HEK293 (cell line): ENCODE results near the gene B4GALT5.
A peak's percentile ranks its signal among the peaks of the same experiment; 100 is the strongest.

Experiments
- BCL11A ChIP-seq: fragments of 450-650 bp; formaldehyde crosslinking; IDR thresholded peaks from 2 replicates; pipeline ENCODE4 v1.5.1; 2016; ENCODE audit warnings: low read depth, missing biosample characterization, missing genetic modification characterization
- EGR2 ChIP-seq: fragments of 450-650 bp; formaldehyde crosslinking; IDR thresholded peaks from 2 replicates; pipeline ENCODE4 v1.5.1; 2016; ENCODE audit warnings: low read depth, missing biosample characterization, missing genetic modification characterization
- GLI2 ChIP-seq: fragments of 450-650 bp; formaldehyde crosslinking; IDR thresholded peaks from 2 replicates; pipeline ENCODE4; 2017; ENCODE audit warnings: missing biosample characterization, missing genetic modification characterization, low read depth, borderline replicate concordance
- YY2 ChIP-seq: fragments of 450-650 bp; formaldehyde crosslinking; IDR thresholded peaks from 2 replicates; pipeline ENCODE4 v1.5.1; 2016; ENCODE audit warnings: missing biosample characterization, missing genetic modification characterization
- ZBTB17 ChIP-seq: fragments of 450-650 bp; formaldehyde crosslinking; IDR thresholded peaks from 2 replicates; pipeline ENCODE4 v1.5.1; 2016; ENCODE audit warnings: missing biosample characterization, missing genetic modification characterization
- ZBTB21 ChIP-seq: fragments of 450-650 bp; formaldehyde crosslinking; IDR thresholded peaks from 2 replicates; pipeline ENCODE4 v1.5.1; 2017; ENCODE audit warnings: missing biosample characterization, missing genetic modification characterization
- ZBTB8A ChIP-seq: fragments of 450-650 bp; formaldehyde crosslinking; IDR thresholded peaks from 2 replicates; pipeline ENCODE4 v1.5.1; 2016; ENCODE audit warnings: missing biosample characterization, missing genetic modification characterization
- ZFHX2 ChIP-seq: fragments of 450-650 bp; formaldehyde crosslinking; conservative IDR thresholded peaks from 2 replicates; pipeline ENCODE4 v1.5.1; 2016; ENCODE audit warnings: missing biosample characterization, missing genetic modification characterization
- ZFP37 ChIP-seq: fragments of 450-650 bp; formaldehyde crosslinking; IDR thresholded peaks from 2 replicates; pipeline ENCODE4 v1.5.1; 2016; ENCODE audit warnings: missing biosample characterization, missing genetic modification characterization
- ZIC2 ChIP-seq: fragments of 450-650 bp; formaldehyde crosslinking; IDR thresholded peaks from 2 replicates; pipeline ENCODE4 v1.5.1; 2016; ENCODE audit warnings: missing biosample characterization, missing genetic modification characterization
- ZNF10 ChIP-seq: fragments of 450-650 bp; formaldehyde crosslinking; IDR thresholded peaks from 2 replicates; pipeline ENCODE4 v1.5.1; 2017; ENCODE audit warnings: missing biosample characterization, missing genetic modification characterization
- ZNF146 ChIP-seq: fragments of 450-650 bp; formaldehyde crosslinking; IDR thresholded peaks from 2 replicates; pipeline ENCODE4 v1.5.1; 2016; ENCODE audit warnings: missing biosample characterization, missing genetic modification characterization
- ZNF2 ChIP-seq: fragments of 450-650 bp; formaldehyde crosslinking; IDR thresholded peaks from 2 replicates; pipeline ENCODE4 v1.5.1; 2016; ENCODE audit warnings: missing biosample characterization, missing genetic modification characterization
- ZNF24 ChIP-seq: fragments of 450-650 bp; formaldehyde crosslinking; IDR thresholded peaks from 2 replicates; pipeline ENCODE4 v1.5.1; 2016; ENCODE audit warnings: missing biosample characterization, missing genetic modification characterization
- ZNF274 ChIP-seq, 2 experiments: fragments of 200-500 bp in 1 of 2; fragments of 450-650 bp in 1 of 2; sonication (Bioruptor generic) in 1 of 2; formaldehyde crosslinking in 1 of 2; IDR thresholded peaks; 2 replicates each; pipeline versions ENCODE4 v1.5.1 to v1.6.1; 2014 to 2016; ENCODE audit warnings: borderline replicate concordance in 1 of 2, inconsistent platforms in 1 of 2, low read length in 1 of 2, missing biosample characterization in 1 of 2, missing genetic modification characterization in 1 of 2
- ZNF416 ChIP-seq: fragments of 450-650 bp; formaldehyde crosslinking; IDR thresholded peaks from 2 replicates; pipeline ENCODE4 v1.5.1; 2016; ENCODE audit warnings: missing biosample characterization, missing genetic modification characterization
- ZNF473 ChIP-seq: fragments of 450-650 bp; formaldehyde crosslinking; IDR thresholded peaks from 2 replicates; pipeline ENCODE4 v1.5.1; 2017; ENCODE audit warnings: missing biosample characterization, missing genetic modification characterization
- ZNF529 ChIP-seq: fragments of 450-650 bp; formaldehyde crosslinking; IDR thresholded peaks from 2 replicates; pipeline ENCODE4 v1.5.1; 2017; ENCODE audit warnings: missing genetic modification characterization, missing biosample characterization; ENCODE audit not compliant: insufficient replicate concordance
- ZNF670 ChIP-seq: fragments of 450-650 bp; formaldehyde crosslinking; IDR thresholded peaks from 2 replicates; pipeline ENCODE4 v1.5.1; 2016; ENCODE audit warnings: missing biosample characterization, missing genetic modification characterization, low read depth
- ZNF704 ChIP-seq: fragments of 450-650 bp; formaldehyde crosslinking; IDR thresholded peaks from 2 replicates; pipeline ENCODE4 v1.5.1; 2016; ENCODE audit warnings: missing biosample characterization, missing genetic modification characterization
- ZNF830 ChIP-seq: fragments of 450-650 bp; IDR thresholded peaks from 2 replicates; pipeline ENCODE4 v1.5.0; 2018; ENCODE audit warnings: missing biosample characterization, missing genetic modification characterization, low read depth, mild to moderate bottlenecking, moderate library complexity
- ZSCAN5A ChIP-seq: fragments of 450-650 bp; formaldehyde crosslinking; IDR thresholded peaks from 2 replicates; pipeline ENCODE4 v1.5.1; 2016; ENCODE audit warnings: missing biosample characterization, missing genetic modification characterization
- TF ChIP-seq, protein P1 (sequence below): fragments of 450-650 bp; formaldehyde crosslinking; IDR thresholded peaks from 2 replicates; pipeline ENCODE4 v1.5.1; 2016; ENCODE audit warnings: missing biosample characterization, missing genetic modification characterization
- TF ChIP-seq, protein P2 (sequence below): fragments of 450-650 bp; formaldehyde crosslinking; IDR thresholded peaks from 2 replicates; pipeline ENCODE4 v1.5.1; 2016; ENCODE audit warnings: missing biosample characterization, missing genetic modification characterization

The B4GALT5 gene

GRCh38 chr20:49592120-49592519, 121.6 kb downstream of the B4GALT5 start (continued):
- TF ChIP-seq ZNF274 (IDR thresholded peaks at IDR 0.05; ENCODE audit: low read length), result no peak
- TF ChIP-seq ZNF274 (tag by site-specific recombination; IDR thresholded peaks at IDR 0.05; ENCODE audit: borderline replicate concordance), result 0 out of 2 replicates have a peak, but pooled peaks have one; percentile 16
- no peak for TF ChIP-seq ZNF2 (tag by site-specific recombination)
- TF ChIP-seq, protein P1, sequence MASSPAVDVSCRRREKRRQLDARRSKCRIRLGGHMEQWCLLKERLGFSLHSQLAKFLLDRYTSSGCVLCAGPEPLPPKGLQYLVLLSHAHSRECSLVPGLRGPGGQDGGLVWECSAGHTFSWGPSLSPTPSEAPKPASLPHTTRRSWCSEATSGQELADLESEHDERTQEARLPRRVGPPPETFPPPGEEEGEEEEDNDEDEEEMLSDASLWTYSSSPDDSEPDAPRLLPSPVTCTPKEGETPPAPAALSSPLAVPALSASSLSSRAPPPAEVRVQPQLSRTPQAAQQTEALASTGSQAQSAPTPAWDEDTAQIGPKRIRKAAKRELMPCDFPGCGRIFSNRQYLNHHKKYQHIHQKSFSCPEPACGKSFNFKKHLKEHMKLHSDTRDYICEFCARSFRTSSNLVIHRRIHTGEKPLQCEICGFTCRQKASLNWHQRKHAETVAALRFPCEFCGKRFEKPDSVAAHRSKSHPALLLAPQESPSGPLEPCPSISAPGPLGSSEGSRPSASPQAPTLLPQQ (tag by site-specific recombination), result no peak
- TF ChIP-seq ZNF416, result no peak
- no peak for TF ChIP-seq ZNF10 (tag by site-specific recombination)
- no peak for TF ChIP-seq ZNF529 (tag by site-specific recombination)
- TF ChIP-seq ZNF473 (tag by site-specific recombination), result no peak
- TF ChIP-seq, protein P2, sequence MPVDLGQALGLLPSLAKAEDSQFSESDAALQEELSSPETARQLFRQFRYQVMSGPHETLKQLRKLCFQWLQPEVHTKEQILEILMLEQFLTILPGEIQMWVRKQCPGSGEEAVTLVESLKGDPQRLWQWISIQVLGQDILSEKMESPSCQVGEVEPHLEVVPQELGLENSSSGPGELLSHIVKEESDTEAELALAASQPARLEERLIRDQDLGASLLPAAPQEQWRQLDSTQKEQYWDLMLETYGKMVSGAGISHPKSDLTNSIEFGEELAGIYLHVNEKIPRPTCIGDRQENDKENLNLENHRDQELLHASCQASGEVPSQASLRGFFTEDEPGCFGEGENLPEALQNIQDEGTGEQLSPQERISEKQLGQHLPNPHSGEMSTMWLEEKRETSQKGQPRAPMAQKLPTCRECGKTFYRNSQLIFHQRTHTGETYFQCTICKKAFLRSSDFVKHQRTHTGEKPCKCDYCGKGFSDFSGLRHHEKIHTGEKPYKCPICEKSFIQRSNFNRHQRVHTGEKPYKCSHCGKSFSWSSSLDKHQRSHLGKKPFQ (tag by site-specific recombination), result no peak
- no peak for TF ChIP-seq BCL11A (tag by site-specific recombination)
- no peak for TF ChIP-seq ZBTB8A
- no peak for TF ChIP-seq ZNF670 (tag by site-specific recombination)
- TF ChIP-seq GLI2, result no peak
- no peak for TF ChIP-seq ZBTB21 (tag by site-specific recombination)
- no peak for TF ChIP-seq ZIC2 (tag by site-specific recombination)
- TF ChIP-seq ZFP37 (tag by site-specific recombination), result no peak
- TF ChIP-seq ZNF704, result no peak
- TF ChIP-seq EGR2, result peak; percentile 93
- TF ChIP-seq ZNF146 (tag by site-specific recombination), result no peak
- peak; percentile 64 for TF ChIP-seq ZFHX2 (tag by site-specific recombination)
- TF ChIP-seq ZBTB17 (tag by site-specific recombination), result peak; percentile 86
- TF ChIP-seq ZNF830, result no peak
- TF ChIP-seq ZNF24 (tag by site-specific recombination), result no peak
- 0 out of 2 replicates have a peak, but pooled peaks have one; percentile 24 for TF ChIP-seq YY2 (tag by site-specific recombination)
- no peak for TF ChIP-seq ZSCAN5A (tag by site-specific recombination)
